GM23338 (cell line): ENCODE results near the gene PDGFRA. TPM values are rescaled to one million over a fixed set of nuclear protein-coding genes. Genes with fewer than 3 reads are reported as not detected.

Source experiments
- ATAC-seq: fragments of 200-7000 bp; cut with Tn5 transposase; 3 replicates; pipeline ENCODE4 v1.9.1; 2020
- DNase-seq: peaks from one replicate; pipeline ENCODE4 v3.0.0-alpha.2; 2015; ENCODE audit warnings: low spot score
- H2AFZ ChIP-seq: fragments of 200-600 bp; sonication (generic); 2 replicates; pipeline ENCODE4 v1.8.0; 2016; ENCODE audit warnings: antibody characterized with exemption, mild to moderate bottlenecking, moderate library complexity
- H3F3A ChIP-seq: fragments of 200-600 bp; sonication (generic); replicated peaks from 2 replicates; pipeline ENCODE4 v1.8.0; 2017; ENCODE audit warnings: antibody characterized with exemption, mixed run types, low read depth
- H3K27ac ChIP-seq: fragments of 200-600 bp; sonication (generic); 2 replicates; pipeline ENCODE4 v1.6.1; 2016; ENCODE audit warnings: low read depth
- H3K27me3 ChIP-seq: fragments of 200-600 bp; sonication (generic); 2 replicates; pipeline ENCODE4 v1.8.0; 2016; ENCODE audit warnings: mild to moderate bottlenecking, mixed run types, moderate library complexity; ENCODE audit not compliant: insufficient read depth
- H3K36me3 ChIP-seq: fragments of 200-600 bp; sonication (generic); 2 replicates; pipeline ENCODE4 v1.8.0; 2016; ENCODE audit warnings: mild to moderate bottlenecking; ENCODE audit not compliant: insufficient read depth
- H3K4me1 ChIP-seq: fragments of 200-600 bp; sonication (generic); 2 replicates; pipeline ENCODE4 v1.8.0; 2016; ENCODE audit warnings: mild to moderate bottlenecking, moderate library complexity; ENCODE audit not compliant: insufficient read depth
- H3K4me2 ChIP-seq: fragments of 200-600 bp; sonication (generic); 2 replicates; pipeline ENCODE4 v1.7.1; 2017; ENCODE audit warnings: mixed run types
- H3K4me3 ChIP-seq: fragments of 200-600 bp; sonication (generic); 2 replicates; pipeline ENCODE4 v1.6.1; 2016; ENCODE audit warnings: mixed run types
- H3K79me2 ChIP-seq: fragments of 200-600 bp; sonication (generic); replicated peaks from 2 replicates; pipeline ENCODE4 v1.8.0; 2017; ENCODE audit warnings: mild to moderate bottlenecking; ENCODE audit not compliant: insufficient read depth
- H3K9me2 ChIP-seq: fragments of 200-600 bp; sonication (generic); 2 replicates; pipeline ENCODE4 v1.8.0; 2017; ENCODE audit not compliant: insufficient read depth
- H4K20me1 ChIP-seq: fragments of 200-600 bp; sonication (generic); replicated peaks from 2 replicates; pipeline ENCODE4 v1.8.0; 2017; ENCODE audit warnings: mild to moderate bottlenecking; ENCODE audit not compliant: insufficient read depth
- H3K27ac Mint-ChIP-seq: 2 replicates; pipeline ENCODE4 v1.8.0; 2020; ENCODE audit warnings: inconsistent platforms, mild to moderate bottlenecking, moderate library complexity, mixed read lengths
- H3K27me3 Mint-ChIP-seq: 3 replicates; pipeline ENCODE4 v1.8.0; 2022; ENCODE audit warnings: low read depth, mild to moderate bottlenecking, moderate library complexity, mixed read lengths, inconsistent platforms; ENCODE audit not compliant: insufficient read depth, poor library complexity
- H3K36me3 Mint-ChIP-seq: 3 replicates; pipeline ENCODE4 v1.8.0; 2021; ENCODE audit warnings: low read depth, mild to moderate bottlenecking, inconsistent platforms, moderate library complexity, mixed read lengths
- H3K4me1 Mint-ChIP-seq: 3 replicates; pipeline ENCODE4 v1.8.0; 2020; ENCODE audit warnings: mild to moderate bottlenecking, inconsistent platforms, mixed read lengths
- H3K4me3 Mint-ChIP-seq: 3 replicates; pipeline ENCODE4 v1.8.0; 2021; ENCODE audit warnings: moderate library complexity, mild to moderate bottlenecking, inconsistent platforms, mixed read lengths
- H3K9me3 Mint-ChIP-seq: 3 replicates; pipeline ENCODE4 v1.8.0; 2020; ENCODE audit warnings: moderate library complexity, mild to moderate bottlenecking, inconsistent platforms, mixed read lengths
- EZH2 ChIP-seq: fragments of 200-600 bp; sonication (generic); IDR thresholded peaks from one replicate; pipeline ENCODE4 v1.8.0; 2017; ENCODE audit warnings: antibody characterized with exemption, mild to moderate bottlenecking, low read depth; ENCODE audit not compliant: unreplicated experiment
- NANOG ChIP-seq: IDR thresholded peaks from 2 replicates; pipeline ENCODE4 v1.6.1; 2016; ENCODE audit warnings: antibody characterized with exemption, borderline replicate concordance
- STAT1 ChIP-seq: IDR thresholded peaks from one replicate; pipeline ENCODE4 v1.6.1; 2016; ENCODE audit warnings: antibody characterized with exemption; ENCODE audit not compliant: unreplicated experiment
- ZNF114 ChIP-seq: fragments of 250-450 bp; sonication (Bioruptor Pico); IDR thresholded peaks from 2 replicates; pipeline ENCODE4 v1.5.0; 2020; ENCODE audit warnings: mild to moderate bottlenecking, moderate library complexity
- ZNF462 ChIP-seq: fragments of 250-450 bp; sonication (Bioruptor Pico); IDR thresholded peaks from 2 replicates; pipeline ENCODE4 v1.5.0; 2020; ENCODE audit warnings: mild to moderate bottlenecking, moderate library complexity
- polyA plus RNA-seq: library from polyadenylated mRNA; unstranded; fragments of >200 nt; fragmentation: Nextera tagmentation; extraction: Ambion mirVana; gene quantifications from 2 replicates; pipeline ENCODE4 v1.2.1, GENCODE V29; 2016
- total RNA-seq: library from RNA; depleted of rRNA; stranded (reverse); fragments of >200 nt; shearing (Covaris generic); gene quantifications from 2 replicates; pipeline ENCODE4 v1.2.3, GENCODE V29; 2014
- TF ChIP-seq, protein P1 (sequence below), 2 experiments: fragments of 200-600 bp in 1 of 2; sonication (generic) in 1 of 2; conservative IDR thresholded peaks; 2 replicates each; pipeline versions ENCODE4 v1.5.1 to v1.6.1; 2016 to 2017; ENCODE audit warnings: antibody characterized with exemption in 2 of 2, low read depth in 2 of 2, mild to moderate bottlenecking in 2 of 2, moderate library complexity in 1 of 2

The PDGFRA gene
- total and polyA plus RNA-seq, 2 experiments from 2014 or later = 8.0 to 10.8 TPM

DNA sequence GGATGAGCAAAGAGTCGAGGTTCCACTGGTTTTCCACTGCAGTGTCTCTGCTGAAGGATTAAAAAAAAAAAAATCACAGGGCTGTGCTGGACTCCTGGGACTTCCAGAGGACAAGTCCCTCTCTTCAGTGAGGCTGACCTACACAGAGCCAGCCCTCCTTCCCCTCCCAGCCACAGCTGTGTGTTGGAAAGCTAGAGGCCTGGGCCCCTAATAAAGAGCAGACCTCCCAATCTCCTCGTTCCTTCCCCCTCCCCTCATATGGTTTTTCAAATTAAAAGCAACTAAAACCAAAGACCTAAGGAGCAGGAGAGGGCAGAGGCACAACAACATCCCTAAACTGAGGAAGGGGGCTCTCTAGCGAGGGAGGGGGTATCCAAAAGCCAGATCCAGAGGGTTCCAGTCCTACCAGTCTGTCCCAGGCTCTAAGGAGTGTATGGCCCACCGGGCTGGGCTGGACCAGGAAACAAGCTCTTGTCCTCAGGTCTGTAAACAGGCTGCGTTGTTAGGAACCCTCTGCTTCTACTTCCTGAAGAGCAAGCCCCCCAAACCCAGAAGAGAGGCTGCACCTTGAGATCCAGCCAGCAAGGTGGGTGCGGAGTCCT lies 4.0 kb upstream of the PDGFRA start (continued):
- no peak for TF ChIP-seq ZNF462

DNA sequence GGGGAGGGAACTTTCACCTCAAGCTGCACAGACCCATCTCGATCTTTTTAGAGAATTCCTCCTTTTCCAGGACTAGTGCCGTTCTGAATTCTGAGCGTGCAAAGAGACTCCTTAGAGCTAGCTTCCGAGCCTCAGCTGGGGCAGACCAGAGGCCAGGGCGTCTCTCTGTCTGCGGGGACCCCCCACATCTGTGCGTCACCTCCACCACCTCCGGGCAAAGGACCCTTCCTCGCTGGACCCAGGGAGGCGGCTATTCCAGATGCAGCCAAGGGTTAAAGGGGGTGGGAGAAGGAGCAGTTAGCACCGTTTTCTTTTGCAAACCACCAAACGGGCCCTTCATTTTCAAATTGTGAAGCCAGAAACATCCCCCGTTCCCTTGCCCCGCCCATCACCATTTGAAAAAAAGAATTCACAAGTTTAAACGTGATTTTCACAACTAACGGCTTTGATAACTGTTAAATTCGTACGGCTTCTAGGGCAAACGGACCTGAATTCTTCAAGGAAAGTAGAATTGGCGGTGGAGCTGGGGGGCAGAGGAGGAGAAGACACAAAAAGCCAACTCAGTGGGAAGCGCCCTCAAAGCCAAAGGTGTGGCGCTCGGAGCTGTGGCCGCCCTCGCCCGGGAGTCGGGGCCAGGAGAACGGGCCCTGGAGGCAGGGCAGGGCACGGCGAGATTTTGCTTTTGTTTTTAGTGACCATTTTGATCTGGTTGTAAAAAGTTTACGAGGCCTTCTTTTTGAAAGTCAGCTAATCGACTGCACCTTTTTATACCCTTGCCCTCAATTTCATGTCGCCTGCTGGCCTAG lies 3.3 kb upstream of the PDGFRA start:
- Histone ChIP-seq H3K27me3 (peaks cover 100% of the 10 kb centered on the region), H3K4me2 (peak overlapping the region; percentile 100)
- DNase-seq = peak; percentile 66

More for the DNA sequence above, 3.3 kb upstream of the PDGFRA start:
- Histone ChIP-seq H4K20me1 (peaks cover 7% of the 10 kb centered on the region), H3K4me3 (peak overlapping the region; percentile 86), H2AFZ (peak overlapping the region; percentile 99), H3K27ac (no peak overlapping the region), H3F3A (peaks cover 13% of the 10 kb centered on the region; the same call in 1 of the 2 replicates), H3K79me2 (no peaks in the 10 kb centered on the region), H3K9me2 (no peaks in the 10 kb centered on the region), H3K4me1 (peaks cover 42% of the 10 kb centered on the region), H3K36me3 (no peaks in the 10 kb centered on the region)
- ATAC-seq = no peak
- H3K27ac Mint-ChIP-seq = no peak overlapping the region
- peak overlapping the region; percentile 76 for H3K4me3 Mint-ChIP-seq
- H3K27me3 Mint-ChIP-seq = peaks cover 93% of the 10 kb centered on the region
- no peaks in the 10 kb centered on the region; the same call in 2 of the 3 replicates for H3K36me3 Mint-ChIP-seq
- H3K4me1 Mint-ChIP-seq = peaks cover 35% of the 10 kb centered on the region
- TF ChIP-seq STAT1 (no peak), EZH2 (no peak), NANOG (no peak), ZNF114 (no peak)
- TF ChIP-seq, protein P1, sequence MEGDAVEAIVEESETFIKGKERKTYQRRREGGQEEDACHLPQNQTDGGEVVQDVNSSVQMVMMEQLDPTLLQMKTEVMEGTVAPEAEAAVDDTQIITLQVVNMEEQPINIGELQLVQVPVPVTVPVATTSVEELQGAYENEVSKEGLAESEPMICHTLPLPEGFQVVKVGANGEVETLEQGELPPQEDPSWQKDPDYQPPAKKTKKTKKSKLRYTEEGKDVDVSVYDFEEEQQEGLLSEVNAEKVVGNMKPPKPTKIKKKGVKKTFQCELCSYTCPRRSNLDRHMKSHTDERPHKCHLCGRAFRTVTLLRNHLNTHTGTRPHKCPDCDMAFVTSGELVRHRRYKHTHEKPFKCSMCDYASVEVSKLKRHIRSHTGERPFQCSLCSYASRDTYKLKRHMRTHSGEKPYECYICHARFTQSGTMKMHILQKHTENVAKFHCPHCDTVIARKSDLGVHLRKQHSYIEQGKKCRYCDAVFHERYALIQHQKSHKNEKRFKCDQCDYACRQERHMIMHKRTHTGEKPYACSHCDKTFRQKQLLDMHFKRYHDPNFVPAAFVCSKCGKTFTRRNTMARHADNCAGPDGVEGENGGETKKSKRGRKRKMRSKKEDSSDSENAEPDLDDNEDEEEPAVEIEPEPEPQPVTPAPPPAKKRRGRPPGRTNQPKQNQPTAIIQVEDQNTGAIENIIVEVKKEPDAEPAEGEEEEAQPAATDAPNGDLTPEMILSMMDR (conservative IDR thresholded peaks at IDR 0.05; ENCODE audit: low read depth in 2 of 2) = no peak
- H3K9me3 Mint-ChIP-seq = peaks cover 4% of the 10 kb centered on the region
